Left ventricle myocardium inferior (tissue), 1 donor: ENCODE results near the gene PNPLA8. TPM values are rescaled to one million over a fixed set of nuclear protein-coding genes. Genes with fewer than 3 reads are reported as not detected.

ENCODE experiments used
- DNase-seq: peaks from one replicate; pipeline ENCODE4 v3.0.0-alpha.2; 2020
- H3K27ac ChIP-seq: fragments of 200-600 bp; replicated peaks from 2 replicates; pipeline ENCODE4 v1.8.0; 2021
- H3K27me3 ChIP-seq: fragments of 200-600 bp; 2 replicates; pipeline ENCODE4 v1.8.0; 2021; ENCODE audit warnings: low read depth
- H3K36me3 ChIP-seq: fragments of 200-600 bp; 2 replicates; pipeline ENCODE4 v1.8.0; 2021
- H3K4me1 ChIP-seq: fragments of 200-600 bp; 2 replicates; pipeline ENCODE4 v1.8.0; 2021
- H3K4me3 ChIP-seq: fragments of 200-600 bp; 2 replicates; pipeline ENCODE4 v1.8.0; 2021; ENCODE audit warnings: mild to moderate bottlenecking, moderate library complexity
- H3K9me3 ChIP-seq: fragments of 200-600 bp; replicated peaks from 2 replicates; pipeline ENCODE4 v1.8.0; 2021
- CTCF ChIP-seq: fragments of 200-600 bp; IDR thresholded peaks from 2 replicates; pipeline ENCODE4 v1.8.0; 2021; ENCODE audit warnings: antibody characterized with exemption, mild to moderate bottlenecking, borderline replicate concordance
- intact Hi-C: fragments of 100-400 bp; cut with micrococcal nuclease; formaldehyde crosslinking; loops from one replicate; pipeline ENCODE4 v1.11.0; 2022
- total RNA-seq: library from RNA; stranded (reverse); fragmentation: NEBNext Ultra II Directional; extraction: Animal tissue kit (Norgen Biotek cat#: 25700); gene quantifications from one replicate; pipeline ENCODE4 v1.2.1, GENCODE V29; 2021
- donor health status: DM: no; HTN: yes; CAD: no; lungs with severe emphysema.

Gene PNPLA8
- total RNA-seq, 1 donor from 2014 or later = 32.4 TPM

- H3K27ac ChIP-seq = no peak overlapping the region
- DNase-seq = no peak
- intact Hi-C loops = no loop called here
- no peaks in the 10 kb centered on the region for H3K9me3 ChIP-seq
- H3K36me3 ChIP-seq = no peaks in the 10 kb centered on the region
- no peak for TF ChIP-seq CTCF
- H3K4me1 ChIP-seq = no peaks in the 10 kb centered on the region
- H3K27me3 ChIP-seq = peaks cover 45% of the 10 kb centered on the region
- H3K4me3 ChIP-seq = no peak overlapping the region
Measured at GRCh38 chr7:108425714-108426275, 100.1 kb downstream of the PNPLA8 start.

DNA sequence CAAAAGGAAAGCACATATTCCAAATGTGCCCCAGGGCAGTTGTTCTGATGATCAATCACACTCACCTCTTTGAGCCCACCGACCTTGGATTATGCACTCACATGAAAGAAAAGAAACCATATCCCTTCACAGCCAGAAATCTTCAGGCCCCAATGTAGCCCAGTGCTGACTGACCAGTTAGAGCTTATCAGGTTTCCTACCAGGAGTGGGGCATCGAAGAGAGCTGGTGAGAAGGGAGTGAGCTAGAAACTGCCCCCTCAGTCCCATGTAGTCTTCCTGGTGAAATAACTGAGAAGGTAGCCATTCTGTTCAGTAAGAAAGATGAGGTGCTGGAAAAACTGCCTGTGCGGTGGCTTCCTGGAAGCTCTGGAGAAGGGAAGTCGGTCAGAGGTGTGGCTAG is 101.9 kb downstream of the PNPLA8 start:
- DNase-seq = no peak
- no peak for TF ChIP-seq CTCF
- Histone ChIP-seq H3K27me3 (peaks cover 53% of the 10 kb centered on the region), H3K27ac (no peak overlapping the region), H3K9me3 (no peaks in the 10 kb centered on the region), H3K4me3 (no peak overlapping the region), H3K36me3 (no peaks in the 10 kb centered on the region), H3K4me1 (no peaks in the 10 kb centered on the region)
- intact Hi-C loops = no loop called here

- no peaks in the 10 kb centered on the region for H3K9me3 ChIP-seq
- H3K36me3 ChIP-seq = no peaks in the 10 kb centered on the region
- intact Hi-C loops = no loop called here
- H3K27me3 ChIP-seq = peaks cover 52% of the 10 kb centered on the region
- no peak for DNase-seq
- H3K4me3 ChIP-seq = no peak overlapping the region
- no peaks in the 10 kb centered on the region for H3K4me1 ChIP-seq
- no peak overlapping the region for H3K27ac ChIP-seq
- TF ChIP-seq CTCF = no peak
Measured at GRCh38 chr7:108423089-108423989, 102.6 kb downstream of the PNPLA8 start.

GRCh38 chr7:108421720-108422331 is 104.1 kb downstream of the PNPLA8 start:
- Histone ChIP-seq H3K36me3 (no peaks in the 10 kb centered on the region), H3K4me3 (no peak overlapping the region), H3K4me1 (no peaks in the 10 kb centered on the region), H3K27ac (no peak overlapping the region), H3K27me3 (peaks cover 63% of the 10 kb centered on the region), H3K9me3 (no peaks in the 10 kb centered on the region)
- TF ChIP-seq CTCF = no peak
- no peak for DNase-seq
- intact Hi-C loops = no loop called here

Other genes with a start within 250 kb of the PNPLA8 start
- 0.14 TPM for gene NRCAM, start 69.7 kb downstream of the PNPLA8 start, total RNA-seq
- gene THAP5, start 43.6 kb upstream of the PNPLA8 start, total RNA-seq = 24.4 TPM
- gene DNAJB9, start 43.7 kb upstream of the PNPLA8 start, total RNA-seq = 47.9 TPM